GM18502 (cell line): Measurements from ENCODE around the gene PAPPA.
A peak's percentile ranks its signal among the peaks of the same experiment; 100 is the strongest.

Source experiments
- ATAC-seq: cut with Tn5 transposase; IDR thresholded peaks from one replicate; pipeline ENCODE4 v1.9.1; 2021; ENCODE audit warnings: mild to moderate bottlenecking; ENCODE audit not compliant: unreplicated experiment, poor library complexity

PAPPA gene

DNA sequence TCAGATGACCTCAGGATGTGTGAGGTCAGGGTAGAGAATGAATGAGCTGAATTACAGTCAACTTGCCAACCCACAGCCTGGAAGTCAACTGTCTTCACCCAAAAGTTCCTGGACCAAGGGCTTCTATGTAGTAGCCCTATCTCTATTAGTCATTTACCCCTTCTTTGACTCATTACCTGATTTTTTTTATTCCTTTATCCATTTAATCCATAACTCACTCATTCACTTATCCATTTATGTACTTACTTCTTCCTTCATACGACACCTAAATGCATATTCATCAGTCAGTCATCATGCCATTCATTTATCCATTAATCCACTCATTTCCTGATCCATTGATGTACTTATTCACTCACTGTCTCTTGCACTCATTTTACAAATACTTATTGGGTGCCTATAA, 212.7 kb downstream of the PAPPA start:
- no peak for ATAC-seq

DNA sequence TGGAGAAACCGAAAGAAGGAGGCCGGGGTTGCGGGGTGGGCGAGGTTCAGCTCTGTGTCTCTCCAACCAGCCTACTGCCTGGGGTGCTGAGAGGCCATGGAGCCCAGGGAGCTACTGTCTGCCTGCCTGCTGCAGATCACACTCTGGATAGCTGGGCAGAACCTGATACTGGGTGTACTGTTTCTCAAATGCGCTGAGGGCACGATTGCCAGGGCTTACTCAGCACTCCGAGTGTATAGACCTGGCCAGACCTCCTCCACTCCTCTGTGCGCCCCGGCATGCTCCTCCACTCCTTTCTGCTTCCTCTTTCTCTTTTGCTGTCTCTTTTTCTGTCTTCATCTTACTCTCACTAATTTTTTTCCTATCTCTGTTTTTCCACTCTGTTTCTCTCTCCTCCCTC, 215.1 kb downstream of the PAPPA start:
- ATAC-seq: no peak

DNA sequence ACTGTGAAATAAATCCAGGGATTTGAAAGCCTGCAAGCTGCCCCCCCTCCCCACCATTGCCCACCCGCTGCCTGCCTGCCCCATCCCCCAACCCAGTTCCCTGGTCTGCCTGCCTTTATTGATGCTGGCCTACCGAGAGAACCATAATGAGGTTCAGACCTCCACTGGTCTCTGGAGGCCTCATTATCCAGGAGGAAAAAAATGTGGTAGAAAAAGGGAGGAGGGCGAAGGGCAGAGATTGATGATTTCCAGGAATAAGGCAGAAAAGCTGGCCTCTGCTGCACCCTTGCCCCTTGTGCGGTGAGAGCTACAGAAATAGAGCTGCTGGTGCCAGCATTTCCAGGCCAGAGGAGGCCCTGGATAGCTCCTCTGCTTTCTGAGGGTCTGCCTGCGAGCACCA, 216.1 kb downstream of the PAPPA start:
- no peak for ATAC-seq

GRCh38 chr9:116370556-116370955, 217.0 kb downstream of the PAPPA start:
- ATAC-seq: no peak

- no peak for ATAC-seq
These were observed 218.6 kb downstream of the PAPPA start for GRCh38 chr9:116372081-116372673.

DNA sequence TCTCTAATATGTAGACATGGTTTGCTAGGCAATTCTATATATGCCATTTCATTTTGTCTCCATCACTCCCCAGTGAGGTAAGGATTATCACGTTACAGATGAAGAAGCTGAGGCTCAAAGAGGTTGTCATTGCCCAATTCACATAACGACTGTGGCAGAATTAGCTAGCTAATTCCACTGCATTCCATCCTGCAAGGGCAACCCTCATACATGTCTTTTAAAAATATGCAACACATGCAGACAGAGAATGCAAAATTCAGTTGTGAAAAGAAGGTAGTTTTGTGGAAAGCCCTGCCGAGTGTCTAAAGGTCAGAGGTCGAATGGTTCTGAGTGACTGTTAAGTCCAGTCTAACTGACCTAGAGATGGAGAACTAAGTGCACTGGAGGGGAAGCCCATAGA, 219.2 kb downstream of the PAPPA start:
- ATAC-seq: no peak

DNA sequence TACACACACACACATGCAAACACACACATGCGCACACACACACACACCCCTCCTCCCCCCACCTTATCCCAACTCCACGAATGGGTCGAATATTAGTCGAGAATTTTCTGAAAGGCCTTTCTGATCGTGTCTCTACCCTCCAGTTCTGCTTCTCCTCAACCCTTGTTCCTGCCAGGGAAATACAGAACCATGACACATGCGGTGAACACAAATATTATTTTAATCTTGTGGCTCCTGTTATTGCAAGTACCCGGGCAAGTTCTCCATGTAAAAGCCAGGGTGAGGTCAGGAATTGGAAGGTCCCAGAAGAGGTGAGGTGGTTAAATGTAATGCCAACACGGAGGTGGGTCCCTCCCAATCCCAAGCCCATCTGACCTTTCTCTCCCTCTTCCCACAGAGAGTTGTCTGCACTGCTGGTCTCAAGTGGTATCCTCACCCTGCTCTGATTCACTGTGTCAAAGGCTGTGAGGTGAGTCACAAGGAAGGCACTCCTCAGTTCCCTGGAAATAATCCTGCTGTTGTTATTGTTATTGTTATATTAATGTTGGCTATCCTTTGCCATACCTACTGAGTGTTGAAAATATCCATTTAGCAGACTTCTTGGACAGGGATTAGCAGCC, 223.7 kb downstream of the PAPPA start:
- ATAC-seq: no peak

DNA sequence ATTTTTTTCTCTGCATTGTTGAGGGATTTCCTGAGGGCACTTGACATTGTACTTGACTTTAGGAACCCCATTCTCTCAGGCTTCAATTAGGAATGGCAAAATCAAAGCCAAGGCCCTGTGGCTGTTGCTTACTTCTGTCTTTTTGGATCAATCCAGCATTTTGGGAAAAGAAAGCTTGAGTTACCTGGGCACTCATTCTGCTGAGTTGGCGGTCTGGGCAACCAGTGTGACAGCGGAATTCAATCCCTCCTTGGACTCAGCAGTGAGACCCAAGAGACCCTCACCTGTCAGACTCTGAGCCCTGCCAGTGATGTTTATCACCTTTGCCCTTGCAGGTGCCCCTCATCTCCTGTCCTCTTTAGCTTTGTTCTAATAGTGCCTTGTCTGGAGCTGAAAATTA, 225.3 kb downstream of the PAPPA start:
- no peak for ATAC-seq

DNA sequence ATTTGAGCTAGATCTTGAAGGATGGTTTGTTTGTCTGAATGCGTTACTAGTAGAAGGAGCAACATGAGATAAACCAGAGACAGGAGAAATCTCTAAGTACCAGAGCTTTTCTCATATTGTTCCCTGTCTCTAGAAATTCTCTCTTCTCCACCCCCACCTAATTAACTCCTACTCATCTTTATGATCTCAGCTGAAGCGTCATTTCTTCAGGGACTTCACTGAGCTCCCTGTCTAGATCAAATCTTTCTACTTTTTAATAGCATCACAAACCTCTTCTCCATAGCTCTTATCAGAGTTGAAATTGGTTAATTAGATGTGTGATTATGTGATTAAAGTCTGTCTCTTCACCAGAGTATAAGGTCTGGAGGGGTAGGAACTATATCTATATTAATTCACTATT, 226.2 kb downstream of the PAPPA start:
- no peak for ATAC-seq

DNA sequence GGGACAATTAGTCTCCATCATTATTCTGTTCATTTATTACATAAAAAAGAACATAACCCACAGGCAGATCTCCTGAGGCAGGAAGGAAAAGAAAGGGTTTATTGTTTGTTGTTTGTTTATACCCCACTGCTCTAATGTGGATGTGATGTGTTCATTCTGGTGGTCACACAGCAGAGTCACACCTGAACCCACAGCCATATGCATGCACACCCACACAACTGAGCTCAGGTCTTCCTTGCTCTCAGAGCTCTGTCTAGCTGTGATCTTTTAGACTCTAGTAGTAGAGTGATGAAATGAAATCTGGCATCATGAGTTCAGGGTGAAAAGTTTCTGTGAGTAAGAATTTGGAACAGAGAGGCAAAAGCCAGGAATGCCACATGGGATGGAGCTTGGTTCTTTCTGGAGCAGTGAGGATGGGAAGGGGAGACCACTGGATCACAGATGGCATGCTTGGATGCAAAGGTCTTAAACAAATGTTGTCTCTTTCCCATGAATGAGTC, 227.0 kb downstream of the PAPPA start:
- no peak for ATAC-seq

GRCh38 chr9:116381350-116381749, 227.8 kb downstream of the PAPPA start:
- no peak for ATAC-seq

DNA sequence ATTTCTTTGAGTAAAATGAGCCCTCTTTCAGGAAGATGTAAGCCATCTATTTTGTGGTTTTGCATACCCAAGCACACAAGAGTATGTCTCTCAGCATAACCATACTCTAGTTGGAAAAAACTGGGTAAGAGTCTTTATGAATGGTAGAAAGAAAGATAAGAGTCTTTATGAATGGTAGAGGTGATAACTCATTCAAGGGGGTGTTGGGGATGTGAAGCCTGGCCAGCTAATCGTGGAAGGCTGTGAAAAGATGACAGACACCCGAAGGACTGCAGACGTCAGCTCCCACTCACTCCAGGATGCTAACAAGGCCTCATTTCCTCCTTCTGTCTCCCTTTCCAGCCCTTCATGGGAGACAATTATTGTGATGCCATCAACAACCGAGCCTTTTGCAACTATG, 228.5 kb downstream of the PAPPA start:
- ATAC-seq: no peak

GRCh38 chr9:116383133-116383532, 229.5 kb downstream of the PAPPA start:
- ATAC-seq: no peak

- no peak for ATAC-seq
These were observed 230.3 kb downstream of the PAPPA start for GRCh38 chr9:116383936-116384335.

- no peak for ATAC-seq
These were observed 234.5 kb downstream of the PAPPA start for GRCh38 chr9:116387934-116388698.

DNA sequence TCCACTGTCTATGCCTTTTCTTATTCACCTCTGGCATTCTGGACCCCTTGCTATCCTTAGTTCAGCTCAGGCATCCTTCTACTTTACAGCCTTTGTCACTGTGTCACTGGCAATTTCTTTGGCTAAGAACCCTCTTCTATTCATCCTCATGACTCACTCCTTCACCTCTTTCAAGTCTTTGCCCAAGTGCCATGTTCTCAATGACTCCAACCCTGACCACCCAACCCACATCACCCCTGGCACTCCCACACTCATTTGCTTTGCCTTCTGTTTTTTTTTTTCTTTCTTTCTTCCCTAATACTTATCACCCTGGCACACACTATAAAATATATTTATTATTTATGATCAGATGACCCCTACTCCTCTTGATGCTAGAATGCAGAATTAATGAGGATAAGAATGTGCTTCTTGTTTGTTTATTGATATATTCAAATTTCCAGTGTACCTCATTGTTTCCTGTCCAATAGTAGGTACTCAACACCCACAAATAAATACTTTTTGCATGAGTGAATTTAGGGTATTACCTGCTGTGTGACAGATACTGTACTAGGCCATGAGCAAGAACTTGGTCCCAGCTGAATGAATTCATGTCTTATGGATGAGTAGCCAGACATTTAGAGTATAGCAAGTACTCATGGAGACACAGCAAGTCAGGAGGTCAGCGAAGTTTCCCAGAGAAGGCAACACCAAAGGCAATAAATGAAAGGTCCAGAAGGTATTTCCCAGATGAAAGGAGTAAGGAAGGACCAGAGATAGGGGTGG, 236.1 kb downstream of the PAPPA start:
- ATAC-seq: no peak

DNA sequence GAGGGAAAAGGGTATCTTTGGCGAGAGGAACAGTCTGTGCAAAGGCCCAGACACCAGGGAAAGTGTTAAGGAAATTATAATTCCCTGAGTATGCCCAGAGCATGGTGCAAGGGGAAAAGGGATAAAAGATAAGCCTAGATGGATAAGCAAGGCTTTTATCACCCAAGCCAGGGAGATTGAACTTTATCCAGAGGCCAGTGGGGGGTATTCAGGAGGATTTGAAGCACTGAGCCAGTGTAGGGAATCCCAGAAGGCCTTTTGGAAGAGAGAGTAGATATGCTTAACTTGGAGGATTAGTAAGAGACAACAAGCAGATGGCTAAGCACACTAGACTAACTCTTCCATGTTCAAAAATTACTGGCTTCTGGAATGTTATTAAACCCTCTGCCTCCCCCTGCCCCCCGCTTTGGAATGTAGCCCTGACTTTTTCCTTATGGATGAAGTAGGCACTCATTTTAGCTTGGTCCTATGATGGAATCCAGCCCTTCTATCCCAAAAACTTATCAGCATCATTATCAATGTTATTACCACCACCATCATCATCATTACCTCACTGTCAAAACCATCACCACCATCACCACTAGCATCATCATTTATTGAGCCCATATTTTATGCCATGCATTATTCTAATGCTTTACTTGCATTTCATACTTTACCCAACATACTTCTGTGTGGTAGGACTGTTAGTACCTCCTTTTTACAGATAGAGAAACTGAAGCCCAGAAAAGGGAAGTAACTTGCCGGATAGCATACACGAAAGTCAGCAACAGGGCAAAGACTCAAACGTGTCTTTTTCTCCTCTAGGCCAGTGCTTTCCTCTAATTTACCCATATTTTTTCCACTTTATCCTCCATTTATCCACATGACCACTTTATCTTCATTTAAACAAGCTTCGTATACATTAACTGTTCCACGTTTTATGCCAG, 237.0 kb downstream of the PAPPA start:
- ATAC-seq: peak; percentile 73

DNA sequence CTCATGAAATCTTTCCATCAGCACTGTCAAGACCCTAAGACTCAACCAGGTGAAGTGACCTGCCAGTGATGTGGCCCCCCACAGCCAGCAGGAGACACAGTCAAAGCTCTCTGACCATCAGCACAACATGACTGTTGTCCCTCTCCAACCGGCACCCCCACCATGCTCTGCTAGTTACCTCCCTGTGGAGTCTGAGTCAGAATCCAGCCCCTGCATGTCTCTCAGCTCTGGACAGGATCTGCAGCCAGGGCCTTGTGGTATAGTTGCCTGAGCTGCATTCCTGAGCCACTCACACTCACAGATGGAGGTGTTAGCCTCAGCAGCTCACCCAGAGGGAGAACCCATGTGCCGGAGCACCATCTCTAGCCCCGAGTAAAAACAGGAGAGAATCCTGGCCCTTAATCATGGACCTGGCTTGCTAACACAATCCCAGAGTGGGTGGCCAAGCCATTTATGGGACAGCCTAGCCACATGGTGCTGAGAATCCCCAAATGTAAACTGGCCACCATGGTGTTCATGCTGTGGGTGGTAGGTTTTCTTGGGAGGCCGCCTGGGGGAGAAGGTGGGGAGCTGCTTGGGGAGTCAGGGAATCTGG, 237.8 kb downstream of the PAPPA start:
- ATAC-seq: no peak

GRCh38 chr9:116393198-116393597, 239.6 kb downstream of the PAPPA start:
- ATAC-seq: no peak
